GM18526 (cell line): Measurements from ENCODE around the gene CLIC1.

ENCODE experiments used
- POLR2A ChIP-seq: IDR thresholded peaks from 3 replicates; pipeline ENCODE4 v1.6.1; 2011; ENCODE audit not compliant: insufficient read length; ENCODE audit errors: extremely low read depth

The CLIC1 gene

GRCh38 chr6:31706599-31706998 lies 29.7 kb downstream of the CLIC1 start, which contains the start of gene LY6G6F:
LY6G6F (plus strand) TSS chr6:31706866; CDS start chr6:31706907, 41 bp downstream.
- no peak for TF ChIP-seq POLR2A

- no peak for TF ChIP-seq POLR2A
These were observed 30.4 kb downstream of the CLIC1 start for GRCh38 chr6:31705931-31706330.

- peak; percentile 90 for TF ChIP-seq POLR2A
These were observed 33.3 kb downstream of the CLIC1 start, which contains the start of gene ABHD16A for GRCh38 chr6:31702819-31703716. ABHD16A (minus strand) TSS chr6:31703324; CDS start chr6:31703281, 43 bp downstream.

GRCh38 chr6:31702405-31702818 lies 33.9 kb downstream of the CLIC1 start:
- TF ChIP-seq POLR2A: no peak

- TF ChIP-seq POLR2A: no peak
These were observed 34.5 kb downstream of the CLIC1 start for GRCh38 chr6:31701666-31702404.

- TF ChIP-seq POLR2A: no peak
These were observed 35.5 kb downstream of the CLIC1 start for GRCh38 chr6:31700740-31701401.

GRCh38 chr6:31697555-31697954 lies 38.8 kb downstream of the CLIC1 start:
- no peak for TF ChIP-seq POLR2A

GRCh38 chr6:31693535-31693934 lies 42.8 kb downstream of the CLIC1 start:
- TF ChIP-seq POLR2A: no peak

- TF ChIP-seq POLR2A: no peak
These were observed 43.4 kb downstream of the CLIC1 start for GRCh38 chr6:31692886-31693285.

- no peak for TF ChIP-seq POLR2A
These were observed 44.0 kb downstream of the CLIC1 start for GRCh38 chr6:31692353-31692752.

- TF ChIP-seq POLR2A: no peak
These were observed 44.7 kb downstream of the CLIC1 start for GRCh38 chr6:31691564-31692108.

- no peak for TF ChIP-seq POLR2A
These were observed 45.3 kb downstream of the CLIC1 start for GRCh38 chr6:31691078-31691463.

GRCh38 chr6:31690231-31691077 lies 45.9 kb downstream of the CLIC1 start:
- TF ChIP-seq POLR2A: no peak
